AG08395 (cell line): ENCODE results near the gene TMEM91.
"Not testable (repeated sequence)": the region's sequence is repeated elsewhere in the genome, so short reads cannot be mapped to it uniquely, and the experiment has no call there.

ENCODE experiments used
- DNase-seq: peaks from one replicate; pipeline ENCODE4 v3.0.0; 2012; ENCODE audit warnings: mixed read lengths, low spot score

Gene TMEM91

GRCh38 chr19:41376241-41376997, at the start of gene TMEM91:
Gene TMEM91, plus strand, starts transcription at chr19:41376533. Its CDS starts 1,777 bp downstream, at chr19:41378310.
- DNase-seq: no peak

- DNase-seq: no peak
Observed at GRCh38 chr19:41327076-41327575, 49.2 kb upstream of the TMEM91 start.

GRCh38 chr19:41327576-41328156, 48.7 kb upstream of the TMEM91 start:
- DNase-seq: no peak

- DNase-seq: no peak
Observed at GRCh38 chr19:41328157-41328841, 48.0 kb upstream of the TMEM91 start.

- DNase-seq: no peak
Observed at GRCh38 chr19:41328842-41329225, 47.5 kb upstream of the TMEM91 start.

GRCh38 chr19:41330481-41330880, 45.9 kb upstream of the TMEM91 start:
- DNase-seq: no peak

GRCh38 chr19:41330946-41331678, 45.2 kb upstream of the TMEM91 start:
- DNase-seq: no peak

GRCh38 chr19:41332000-41332399, 44.3 kb upstream of the TMEM91 start:
- DNase-seq: no peak

GRCh38 chr19:41332468-41332867, 43.9 kb upstream of the TMEM91 start:
- no peak for DNase-seq

- DNase-seq: no peak
Observed at GRCh38 chr19:41334793-41335192, 41.5 kb upstream of the TMEM91 start.

- no peak for DNase-seq
Observed at GRCh38 chr19:41335467-41335866, 40.9 kb upstream of the TMEM91 start.

- DNase-seq: peak; percentile 71
Observed at GRCh38 chr19:41339936-41340335, 36.4 kb upstream of the TMEM91 start.

- DNase-seq: no peak
Observed at GRCh38 chr19:41341669-41342490, 34.5 kb upstream of the TMEM91 start.

- DNase-seq: no peak
Observed at GRCh38 chr19:41344162-41344561, 32.2 kb upstream of the TMEM91 start.

- not testable (repeated sequence) for DNase-seq
Observed at GRCh38 chr19:41346916-41347315, 29.4 kb upstream of the TMEM91 start.

GRCh38 chr19:41350735-41351338, 25.5 kb upstream of the TMEM91 start:
- peak; percentile 27 for DNase-seq

GRCh38 chr19:41351339-41352245, 24.7 kb upstream of the TMEM91 start:
- DNase-seq: peak; percentile 88

- DNase-seq: no peak
Observed at GRCh38 chr19:41352279-41352608, 24.1 kb upstream of the TMEM91 start.

GRCh38 chr19:41352609-41353465, 23.5 kb upstream of the TMEM91 start:
- DNase-seq: peak; percentile 66
